GM12872 (cell line): ENCODE results near the gene HP1BP3.

Experiments
- CTCF ChIP-seq: IDR thresholded peaks from 3 replicates; pipeline ENCODE4 v1.5.1; 2011; ENCODE audit warnings: low read depth, mild to moderate bottlenecking, low read length, moderate library complexity; ENCODE audit not compliant: insufficient read depth

HP1BP3 gene

GRCh38 chr1:20729990-20730689 is 57.0 kb downstream of the HP1BP3 start:
- no peak for TF ChIP-seq CTCF

GRCh38 chr1:20729155-20729931 is 57.8 kb downstream of the HP1BP3 start:
- no peak for TF ChIP-seq CTCF

- TF ChIP-seq CTCF = no peak
Measured at GRCh38 chr1:20728371-20729154, 58.5 kb downstream of the HP1BP3 start.

GRCh38 chr1:20727746-20728316 is 59.3 kb downstream of the HP1BP3 start:
- 0 out of 3 replicates have a peak, but pooled peaks have one; percentile 3 for TF ChIP-seq CTCF

GRCh38 chr1:20726932-20727745 is 60.0 kb downstream of the HP1BP3 start:
- no peak for TF ChIP-seq CTCF

GRCh38 chr1:20726118-20726911 is 60.8 kb downstream of the HP1BP3 start:
- TF ChIP-seq CTCF = no peak
